OCI-LY1 (cell line): ENCODE measurements around the gene ALOX5AP.

ENCODE experiments used
- EZH2 ChIP-seq: fragments of 200-600 bp; sonication (generic), shearing (Covaris generic); IDR thresholded peaks from 2 replicates; pipeline ENCODE4 v1.8.0; 2017; ENCODE audit warnings: borderline replicate concordance, mixed run types, mild to moderate bottlenecking, antibody characterized with exemption, low read length, moderate library complexity, mixed read lengths
- TF ChIP-seq, protein P1 (sequence below): fragments of 200-600 bp; sonication (generic), shearing (Covaris generic); IDR thresholded peaks from 2 replicates; pipeline ENCODE4 v1.5.1; 2017; ENCODE audit warnings: mild to moderate bottlenecking, antibody characterized with exemption, low read length, moderate library complexity, mixed read lengths

DNA sequence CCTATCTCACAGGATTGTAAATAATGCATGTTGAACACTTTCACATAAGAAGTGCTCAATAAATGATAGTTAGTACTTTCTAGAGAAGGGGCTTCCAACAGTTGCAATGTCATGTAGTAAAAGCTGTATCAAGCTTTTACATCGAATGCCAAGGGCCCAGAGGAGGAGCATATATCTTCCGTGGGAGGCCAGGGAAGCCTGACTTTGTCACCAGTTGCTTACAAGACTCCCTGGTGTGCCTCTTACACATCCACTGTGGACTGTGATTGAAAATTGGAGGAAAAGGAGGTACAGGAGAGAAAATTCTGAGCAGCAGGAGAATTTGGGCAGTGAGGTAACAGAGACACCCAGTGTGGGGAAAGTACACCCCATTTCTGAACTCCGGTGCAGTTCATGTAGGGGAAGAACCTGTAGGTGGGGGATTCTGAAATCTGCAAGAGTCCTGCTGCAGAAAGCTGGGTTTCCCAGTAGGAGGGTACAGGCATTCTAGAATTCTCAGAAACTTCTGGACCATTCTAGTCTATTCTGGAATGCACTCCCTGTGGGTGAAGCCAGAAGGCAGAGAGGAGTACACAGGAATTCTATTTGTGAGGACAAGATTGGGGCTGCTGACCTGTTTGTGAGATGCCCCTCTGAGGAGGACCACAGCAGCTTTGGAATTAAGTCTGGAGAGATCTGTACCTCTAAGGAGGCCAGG is 54.0 kb downstream of the ALOX5AP start:
- TF ChIP-seq, protein P1, sequence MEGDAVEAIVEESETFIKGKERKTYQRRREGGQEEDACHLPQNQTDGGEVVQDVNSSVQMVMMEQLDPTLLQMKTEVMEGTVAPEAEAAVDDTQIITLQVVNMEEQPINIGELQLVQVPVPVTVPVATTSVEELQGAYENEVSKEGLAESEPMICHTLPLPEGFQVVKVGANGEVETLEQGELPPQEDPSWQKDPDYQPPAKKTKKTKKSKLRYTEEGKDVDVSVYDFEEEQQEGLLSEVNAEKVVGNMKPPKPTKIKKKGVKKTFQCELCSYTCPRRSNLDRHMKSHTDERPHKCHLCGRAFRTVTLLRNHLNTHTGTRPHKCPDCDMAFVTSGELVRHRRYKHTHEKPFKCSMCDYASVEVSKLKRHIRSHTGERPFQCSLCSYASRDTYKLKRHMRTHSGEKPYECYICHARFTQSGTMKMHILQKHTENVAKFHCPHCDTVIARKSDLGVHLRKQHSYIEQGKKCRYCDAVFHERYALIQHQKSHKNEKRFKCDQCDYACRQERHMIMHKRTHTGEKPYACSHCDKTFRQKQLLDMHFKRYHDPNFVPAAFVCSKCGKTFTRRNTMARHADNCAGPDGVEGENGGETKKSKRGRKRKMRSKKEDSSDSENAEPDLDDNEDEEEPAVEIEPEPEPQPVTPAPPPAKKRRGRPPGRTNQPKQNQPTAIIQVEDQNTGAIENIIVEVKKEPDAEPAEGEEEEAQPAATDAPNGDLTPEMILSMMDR: no peak
- TF ChIP-seq EZH2: no peak
